Erythroblast (primary cell): ENCODE measurements around the gene EMCN.
"Not testable (repeated sequence)": the region's sequence is repeated elsewhere in the genome, so short reads cannot be mapped to it uniquely, and the experiment has no call there.

Experiments
- DNase-seq, 2 experiments: peaks; one replicate each; lab custom pipeline; 2025; lab: John Stamatoyannopoulos, UW
- GATA1 ChIP-seq: IDR thresholded peaks from 2 replicates; pipeline ENCODE4 v1.6.1; 2011; ENCODE audit warnings: low read depth, mild to moderate bottlenecking, control low read depth, low read length, moderate library complexity
- POLR2A ChIP-seq: IDR thresholded peaks from 2 replicates; pipeline ENCODE4 v1.6.1; 2011; ENCODE audit warnings: mild to moderate bottlenecking, low read length

Gene EMCN, protein sequence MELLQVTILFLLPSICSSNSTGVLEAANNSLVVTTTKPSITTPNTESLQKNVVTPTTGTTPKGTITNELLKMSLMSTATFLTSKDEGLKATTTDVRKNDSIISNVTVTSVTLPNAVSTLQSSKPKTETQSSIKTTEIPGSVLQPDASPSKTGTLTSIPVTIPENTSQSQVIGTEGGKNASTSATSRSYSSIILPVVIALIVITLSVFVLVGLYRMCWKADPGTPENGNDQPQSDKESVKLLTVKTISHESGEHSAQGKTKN

DNA sequence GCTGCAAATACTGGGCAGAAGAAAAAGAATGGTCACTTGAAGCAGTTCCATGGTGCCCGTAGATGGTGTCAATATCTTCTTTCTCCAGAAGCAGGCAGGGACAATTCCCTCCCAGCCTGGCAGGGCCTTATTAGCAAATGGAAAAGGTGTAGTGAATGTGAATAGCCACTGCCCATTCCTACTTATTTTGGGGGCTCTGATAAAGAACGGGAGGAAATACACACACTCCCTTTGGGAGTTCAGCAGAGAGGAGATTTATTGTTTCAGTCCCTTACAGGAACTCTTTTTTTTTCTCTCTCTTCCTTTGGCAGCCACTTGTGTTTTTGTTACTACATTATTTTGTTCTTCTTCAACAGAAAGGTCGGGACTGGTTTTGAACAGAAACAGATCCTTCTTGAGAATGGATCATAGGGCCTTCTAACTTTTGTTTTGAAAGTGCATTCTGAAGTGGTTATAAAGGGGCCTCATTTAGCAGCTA is at the start of gene EMCN:
TSS of gene EMCN (minus strand) at position 159 of the 478 bp plus-strand sequence. CDS start at position 51, 108 bp downstream.
- no peak for DNase-seq

DNA sequence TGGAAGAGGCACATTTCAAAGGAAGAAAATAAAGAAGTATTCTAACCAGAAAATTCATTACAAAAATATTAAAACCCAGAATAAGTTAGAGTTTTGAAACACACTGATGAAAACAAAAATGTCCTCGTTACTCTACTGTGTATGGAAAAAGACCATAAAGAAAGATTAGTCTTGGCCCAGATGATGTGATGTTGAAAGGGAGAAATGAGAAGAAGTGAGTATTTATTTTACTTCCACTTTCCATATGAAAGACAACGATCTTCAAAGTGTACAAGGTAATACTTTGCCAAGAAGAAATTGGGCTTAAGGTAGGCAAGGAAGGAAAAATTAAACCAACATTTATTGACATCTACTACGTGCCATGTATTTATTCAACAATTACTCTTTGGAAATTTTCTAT is 48.6 kb upstream of the EMCN start:
- no peak for DNase-seq
- TF ChIP-seq POLR2A (no peak), GATA1 (no peak)

More for the DNA sequence above, at the start of gene EMCN:
- no peak for TF ChIP-seq GATA1
- no peak for TF ChIP-seq POLR2A

DNA sequence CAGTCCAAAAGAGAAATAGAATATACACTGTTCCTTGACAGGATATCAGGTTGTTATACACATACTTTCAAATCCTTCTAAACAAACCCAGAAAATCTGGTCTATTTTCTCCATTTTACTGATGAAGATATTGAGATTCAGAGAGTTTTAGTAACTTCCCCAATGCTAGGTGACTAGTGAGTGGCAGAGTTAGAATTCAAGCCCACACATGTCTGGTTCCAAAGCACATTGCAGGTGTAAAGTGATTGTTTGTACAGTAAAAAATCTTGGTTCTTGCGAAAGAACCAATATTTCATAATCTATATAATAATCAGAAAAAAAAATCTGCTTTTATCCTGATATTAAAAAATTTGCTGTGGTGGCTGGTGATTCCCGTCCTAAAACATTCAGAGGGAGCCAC is 39.5 kb upstream of the EMCN start:
- TF ChIP-seq GATA1 = no peak
- TF ChIP-seq POLR2A = no peak
- no peak for DNase-seq

DNA sequence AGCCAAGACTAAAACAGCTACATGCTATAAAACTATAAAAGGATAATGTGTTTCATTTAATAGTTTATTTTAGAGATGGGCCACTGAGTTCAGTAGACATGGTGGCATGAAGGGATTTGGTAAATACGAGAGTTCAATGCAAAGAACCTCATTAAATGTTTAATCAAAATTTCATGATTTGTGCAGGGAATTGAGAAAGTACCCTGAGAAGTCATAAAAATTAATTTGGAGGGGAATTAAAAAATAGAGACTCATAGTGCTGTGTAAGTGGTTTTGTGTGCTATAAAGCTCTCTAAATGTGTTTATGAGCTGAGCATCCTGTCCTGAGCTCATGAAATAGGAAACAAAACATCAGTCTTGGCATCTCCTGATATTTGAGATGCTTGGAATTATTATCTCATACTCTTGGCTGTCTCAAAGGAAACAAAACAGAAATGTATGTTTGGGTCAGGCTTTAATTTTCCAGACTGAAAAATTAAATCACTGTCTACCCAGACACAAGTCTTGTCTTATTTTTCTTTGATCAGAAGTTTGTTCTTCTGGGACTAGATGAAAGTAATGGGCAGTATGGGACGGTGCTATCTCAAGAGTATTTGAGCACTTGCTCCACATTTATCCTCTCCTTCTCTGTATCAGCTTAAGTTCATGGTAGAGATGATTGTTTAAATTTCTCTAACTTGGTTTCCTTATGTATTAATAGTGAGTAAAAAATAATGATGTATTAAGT is 38.0 kb upstream of the EMCN start:
- no peak for TF ChIP-seq GATA1
- no peak for TF ChIP-seq POLR2A

DNA sequence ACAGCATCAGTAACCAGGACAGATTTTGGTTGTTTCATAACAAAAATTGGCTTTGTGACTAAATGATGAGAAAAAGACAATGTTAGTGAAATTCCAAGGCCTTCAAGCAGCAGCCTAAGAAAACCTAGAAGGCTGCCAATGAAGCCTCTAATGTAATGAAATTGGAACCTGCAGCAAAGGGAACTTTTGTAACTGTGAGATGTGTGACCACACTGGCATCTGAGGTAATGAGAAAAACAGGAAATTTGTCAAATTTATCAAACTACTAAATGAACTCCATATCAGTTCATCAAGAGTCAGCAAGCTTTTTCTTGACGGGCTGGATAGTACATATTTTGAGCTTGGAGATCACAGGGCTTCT is 30.4 kb upstream of the EMCN start:
- no peak for DNase-seq
- TF ChIP-seq POLR2A = no peak

More for the DNA sequence above, 38.0 kb upstream of the EMCN start:
- no peak for DNase-seq

DNA sequence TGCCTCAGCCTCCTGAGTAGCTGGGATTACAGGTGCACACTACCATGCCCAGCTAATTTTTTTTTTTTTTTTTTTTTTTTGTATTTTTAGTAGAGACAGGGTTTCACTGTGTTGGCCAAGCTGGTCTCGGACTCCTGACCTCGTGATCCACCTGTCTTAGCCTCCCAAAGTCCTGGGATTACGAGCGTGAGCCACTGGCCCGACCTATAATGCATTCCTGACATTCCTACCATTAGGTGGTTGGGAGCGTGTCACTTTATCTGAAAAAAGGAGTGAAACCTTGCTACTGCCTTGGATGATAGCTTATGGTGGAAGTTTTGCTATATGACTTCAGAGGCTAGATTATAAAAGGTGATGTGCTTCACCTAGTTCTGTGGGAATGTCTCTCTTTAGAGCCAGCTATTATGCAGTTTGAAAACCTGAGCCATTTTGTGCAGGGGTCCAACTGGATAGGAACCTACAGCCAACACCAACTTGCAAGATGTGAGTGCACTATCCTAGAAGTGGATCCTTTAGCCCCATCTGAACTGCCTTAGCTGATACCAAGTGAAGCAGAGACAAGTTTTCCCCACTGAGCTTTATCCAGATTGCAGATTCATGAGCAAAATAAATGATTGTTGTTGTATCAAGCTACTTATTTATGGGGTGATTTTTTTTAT is 29.8 kb upstream of the EMCN start:
- no peak for TF ChIP-seq POLR2A
- TF ChIP-seq GATA1 = no peak
- no peak for DNase-seq

DNA sequence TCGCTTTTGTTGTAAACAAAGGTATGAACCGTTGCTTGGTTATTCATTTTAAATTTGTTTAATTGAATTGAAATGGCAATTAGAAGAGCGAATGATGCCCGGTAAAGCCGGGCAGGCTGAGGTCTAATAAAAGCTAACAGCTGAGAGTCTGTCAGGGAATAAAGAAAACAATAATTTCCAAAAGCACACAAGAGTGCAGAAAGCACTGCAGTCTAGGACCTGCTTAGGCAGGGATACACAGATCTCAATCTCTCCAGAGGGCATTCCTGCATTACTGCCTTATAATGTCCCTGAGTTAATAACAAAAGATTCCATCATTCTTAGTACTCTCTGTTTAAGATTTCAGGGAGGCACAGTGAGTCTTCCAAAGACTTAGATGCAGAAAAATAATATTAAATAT is 27.6 kb upstream of the EMCN start:
- no peak for DNase-seq
- no peak for TF ChIP-seq GATA1
- no peak for TF ChIP-seq POLR2A

DNA sequence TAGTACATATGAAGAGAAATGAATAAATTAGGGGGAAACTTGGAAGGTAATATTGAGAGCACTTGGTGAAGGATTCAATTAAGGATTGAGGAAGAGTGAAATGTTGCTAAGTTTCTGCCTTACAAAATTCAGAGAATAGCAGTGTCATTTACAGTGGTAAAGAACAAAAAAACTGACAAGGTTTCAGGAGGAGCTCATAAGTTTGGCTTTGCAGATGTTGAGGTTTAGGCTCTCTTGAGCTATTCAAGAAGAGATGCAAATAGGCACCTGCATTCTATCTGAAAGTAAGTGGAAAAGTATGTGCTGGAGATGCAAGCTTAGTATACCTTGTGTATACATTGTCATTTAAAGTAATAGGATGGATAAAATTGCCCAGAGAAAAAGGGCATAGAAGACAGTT is 22.3 kb upstream of the EMCN start:
- no peak for TF ChIP-seq POLR2A
- TF ChIP-seq GATA1 = no peak
- no peak for DNase-seq

DNA sequence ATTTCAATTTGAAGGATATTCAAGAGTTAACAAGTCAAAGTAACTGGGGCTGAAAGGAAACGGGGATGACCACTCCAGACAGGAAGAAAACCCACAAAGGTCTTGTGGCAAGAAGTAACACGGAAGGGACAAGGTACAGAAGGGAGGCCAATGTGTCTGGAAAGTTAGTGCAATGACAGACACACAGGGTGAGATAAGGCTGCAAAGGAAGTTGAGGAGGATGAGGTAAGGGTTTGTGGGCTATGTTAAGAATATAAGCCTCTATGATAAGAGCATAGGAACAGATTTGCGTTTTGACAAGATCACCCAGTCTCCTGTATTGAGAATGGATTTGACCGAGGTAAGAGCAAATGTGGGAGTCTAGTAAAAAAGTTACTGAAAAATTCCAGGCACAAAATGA is 21.9 kb upstream of the EMCN start:
- DNase-seq = no peak
- no peak for TF ChIP-seq POLR2A
- TF ChIP-seq GATA1 = no peak

DNA sequence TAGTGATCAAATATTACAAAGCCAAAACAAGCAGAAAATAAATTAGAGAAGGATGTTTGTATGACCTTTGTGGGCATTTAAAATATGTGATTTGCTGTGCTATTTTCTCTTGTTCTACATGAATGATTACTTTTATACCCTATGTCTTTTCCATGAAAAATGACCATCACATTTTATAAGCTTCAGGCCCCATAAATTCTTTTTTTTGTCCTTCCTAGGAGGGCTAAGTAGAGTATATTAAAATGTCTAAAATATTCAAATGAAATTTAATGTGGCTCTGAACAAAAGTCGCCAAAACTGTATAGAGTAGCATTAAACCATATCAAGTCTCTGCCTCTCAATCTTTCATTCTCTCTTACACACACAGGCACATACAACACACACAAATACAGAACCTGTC is 15.9 kb upstream of the EMCN start:
- DNase-seq = no peak
- TF ChIP-seq POLR2A (no peak), GATA1 (no peak)

DNA sequence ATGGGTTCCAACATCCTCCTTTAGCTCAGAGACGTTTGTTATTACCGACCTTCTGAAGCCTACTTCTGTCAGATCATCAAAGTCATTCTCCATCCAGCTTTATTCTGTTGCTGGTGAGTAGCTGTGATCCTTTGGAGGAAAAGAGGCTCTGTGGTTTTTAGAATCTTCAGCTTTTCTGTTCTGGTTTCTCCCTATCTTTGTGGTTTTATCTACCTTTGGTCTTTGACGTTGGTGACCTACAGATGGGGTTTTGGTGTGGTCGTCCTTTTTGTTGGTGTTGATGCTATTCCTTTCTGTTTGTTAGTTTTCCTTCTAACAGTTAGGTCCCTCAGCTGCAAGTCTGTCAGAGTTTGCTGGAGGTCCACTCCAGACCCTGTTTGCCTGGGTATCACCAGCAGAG is 12.3 kb upstream of the EMCN start:
- not testable (repeated sequence) for DNase-seq

DNA sequence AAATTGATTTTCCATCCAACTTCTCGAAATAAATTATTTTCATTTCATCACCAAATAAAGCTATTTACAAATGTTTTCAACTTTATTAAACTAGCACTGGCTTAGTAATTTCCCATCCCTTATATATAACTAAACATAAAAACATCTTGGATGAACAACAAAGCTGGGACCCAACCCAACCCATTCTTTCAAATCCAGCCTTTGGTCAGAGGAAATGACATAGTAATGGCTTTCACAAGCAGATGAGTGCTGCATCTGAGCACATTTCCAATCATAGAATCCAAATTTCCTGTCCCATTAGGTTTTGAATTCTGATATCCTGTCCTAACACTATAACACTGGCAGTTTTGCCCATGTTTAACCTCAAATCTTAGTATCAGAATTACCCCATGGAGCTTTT is 7.9 kb upstream of the EMCN start:
- DNase-seq = no peak
- TF ChIP-seq POLR2A = no peak
- TF ChIP-seq GATA1 = no peak

DNA sequence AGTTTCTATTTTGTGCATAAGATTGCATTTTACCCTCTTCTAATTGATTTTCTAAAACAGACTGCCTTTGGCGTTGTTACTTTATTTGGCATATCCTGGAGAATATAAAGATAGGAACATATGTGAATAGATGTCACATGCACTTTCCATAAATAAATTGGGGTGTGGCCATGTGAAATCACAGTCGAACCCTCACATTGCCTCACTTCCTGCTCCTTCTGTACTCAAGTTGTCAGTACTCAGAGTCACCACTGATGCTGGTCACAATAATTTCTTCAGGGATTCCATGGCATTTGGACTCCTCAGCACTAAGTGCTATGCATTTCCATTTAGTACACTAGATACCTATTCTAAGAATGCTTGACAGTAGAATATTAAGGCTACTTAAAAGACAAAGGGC is 1.4 kb upstream of the EMCN start:
- no peak for DNase-seq

DNA sequence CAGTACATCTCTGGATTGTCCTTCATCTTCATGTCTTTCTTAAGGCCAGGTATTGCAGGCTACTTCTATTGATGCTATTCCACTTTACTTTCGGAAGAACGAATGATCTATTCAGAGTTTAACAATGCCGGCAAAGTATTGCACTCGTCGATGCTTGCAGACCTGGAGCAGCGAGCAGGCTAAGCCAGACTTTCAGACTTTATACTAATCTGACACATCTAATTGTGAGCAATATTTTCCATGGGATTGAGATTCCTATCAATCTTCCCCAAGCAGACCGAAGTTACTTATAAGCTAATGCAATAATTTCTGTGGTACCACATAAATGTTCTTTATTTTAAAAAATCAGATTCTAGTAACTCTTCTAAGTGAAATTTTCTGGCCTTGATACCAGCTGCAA is 1.6 kb downstream of the EMCN start:
- TF ChIP-seq POLR2A (no peak), GATA1 (no peak)
- no peak for DNase-seq

More for the DNA sequence above, 1.4 kb upstream of the EMCN start:
- TF ChIP-seq GATA1 (no peak), POLR2A (no peak)

DNA sequence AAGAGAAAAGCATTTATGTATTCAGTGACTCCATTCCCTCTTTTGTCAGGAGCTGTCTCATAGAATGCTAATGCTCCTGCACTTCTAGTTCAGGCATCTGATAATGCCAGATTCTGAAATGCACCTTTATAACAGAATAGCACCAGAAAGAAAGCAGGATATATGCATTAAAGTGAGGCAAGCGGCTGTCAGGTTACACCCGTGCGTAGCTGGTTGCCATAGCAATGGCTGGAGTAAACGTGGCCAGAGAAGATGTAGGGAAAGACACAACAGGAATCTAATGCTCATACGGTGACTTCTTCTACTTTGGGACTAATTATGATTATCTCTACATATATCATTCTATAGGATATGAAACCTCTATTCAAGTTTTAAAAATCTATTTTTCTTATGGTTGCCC is 5.9 kb downstream of the EMCN start:
- no peak for DNase-seq
- TF ChIP-seq POLR2A = no peak
- no peak for TF ChIP-seq GATA1
